HG03354 (cell line): ENCODE results near the gene HOXA5.

Experiments
- ATAC-seq: cut with Tn5 transposase; IDR thresholded peaks from one replicate; pipeline ENCODE4 v1.9.1; 2021; ENCODE audit warnings: mild to moderate bottlenecking; ENCODE audit not compliant: unreplicated experiment, poor library complexity, severe bottlenecking

Gene HOXA5

GRCh38 chr7:27139334-27140125 is 4.0 kb downstream of the HOXA5 start:
- ATAC-seq: no peak

GRCh38 chr7:27138985-27139333 is 4.5 kb downstream of the HOXA5 start:
- no peak for ATAC-seq

GRCh38 chr7:27138472-27138871 is 5.0 kb downstream of the HOXA5 start:
- ATAC-seq: no peak

- ATAC-seq: no peak
Measured at GRCh38 chr7:27137640-27138315, 5.7 kb downstream of the HOXA5 start.

- no peak for ATAC-seq
Measured at GRCh38 chr7:27134392-27134791, 9.1 kb downstream of the HOXA5 start.

GRCh38 chr7:27133409-27134231 is 9.9 kb downstream of the HOXA5 start:
- no peak for ATAC-seq

- no peak for ATAC-seq
Measured at GRCh38 chr7:27132978-27133377, 10.5 kb downstream of the HOXA5 start.

- ATAC-seq: no peak
Measured at GRCh38 chr7:27132214-27132613, 11.3 kb downstream of the HOXA5 start.

GRCh38 chr7:27131390-27131819 is 12.1 kb downstream of the HOXA5 start:
- no peak for ATAC-seq

GRCh38 chr7:27130540-27131389 is 12.7 kb downstream of the HOXA5 start, which contains the start of gene HOXA4:
HOXA4 (minus strand) TSS chr7:27130757; CDS start chr7:27130733, 24 bp downstream.
- peak; percentile 76 for ATAC-seq

GRCh38 chr7:27129729-27130539 is 13.5 kb downstream of the HOXA5 start:
- peak; percentile 12 for ATAC-seq

GRCh38 chr7:27128776-27129728 is 14.4 kb downstream of the HOXA5 start:
- no peak for ATAC-seq

- no peak for ATAC-seq
Measured at GRCh38 chr7:27128034-27128433, 15.4 kb downstream of the HOXA5 start.

- no peak for ATAC-seq
Measured at GRCh38 chr7:27126596-27127327, 16.7 kb downstream of the HOXA5 start.

GRCh38 chr7:27125986-27126394 is 17.5 kb downstream of the HOXA5 start:
- ATAC-seq: no peak

- no peak for ATAC-seq
Measured at GRCh38 chr7:27124902-27125689, 18.4 kb downstream of the HOXA5 start.
